Breast epithelium (tissue), 4 donors: ENCODE results near the gene ABCA13. TPM values are rescaled to one million over a fixed set of nuclear protein-coding genes. Genes with fewer than 3 reads are reported as not detected.

Source experiments
- DNase-seq, 2 donors: peaks; one replicate each; pipeline ENCODE4 v3.0.0-alpha.2; 2019; ENCODE audit warnings: low spot score in 2 of 2
- H3K27ac ChIP-seq, 2 donors: fragments of 200-600 bp; sonication (generic) in 1 of 2; one replicate each; pipeline ENCODE4 v1.5.1; 2016 to 2019; ENCODE audit warnings: mild to moderate bottlenecking in 1 of 2
- H3K27me3 ChIP-seq, 2 donors: fragments of 200-600 bp; sonication (generic) in 1 of 2; one replicate each; pipeline versions ENCODE4 v1.5.1 to v1.6.0; 2017 to 2019; ENCODE audit warnings: control low read depth in 1 of 2, mild to moderate bottlenecking in 1 of 2
- H3K36me3 ChIP-seq: fragments of 200-600 bp; one replicate; pipeline ENCODE4 v1.5.1; 2019
- H3K4me1 ChIP-seq, 2 donors: fragments of 200-600 bp; sonication (generic); one replicate each; pipeline ENCODE4 v1.5.1; 2016 to 2019; ENCODE audit warnings: control low read depth in 1 of 2
- H3K4me3 ChIP-seq, 3 donors: fragments of 200-600 bp; sonication (generic); 1 replicate in 2 of 3; 2 replicates in 1 of 3; pipeline ENCODE4 v1.5.1; 2016 to 2019; ENCODE audit warnings: mild to moderate bottlenecking in 3 of 3, moderate library complexity in 2 of 3
- H3K9me3 ChIP-seq, 2 donors: fragments of 200-600 bp; sonication (generic) in 1 of 2; one replicate each; pipeline ENCODE4 v1.5.1; 2016 to 2019; ENCODE audit warnings: control low read depth in 1 of 2
- POLR2A ChIP-seq: fragments of 450-650 bp; IDR thresholded peaks from one replicate; pipeline ENCODE4 v1.6.1; 2016; ENCODE audit warnings: antibody characterized with exemption, mild to moderate bottlenecking, moderate library complexity
- POLR2AphosphoS5 ChIP-seq, 3 donors: sonication (generic); formaldehyde crosslinking; IDR thresholded peaks; one replicate each; pipeline ENCODE4 v1.6.1; 2017; ENCODE audit warnings: antibody characterized with exemption in 3 of 3
- intact Hi-C: fragments of 100-400 bp; cut with DNase I; formaldehyde crosslinking; loops from one replicate; pipeline ENCODE4 v1.15.1; 2023; ENCODE audit warnings: low total_unique reads
- total RNA-seq, 3 donors: library from RNA; depleted of rRNA; stranded (reverse); fragments of >200 nt; gene quantifications; one replicate each; pipeline ENCODE4 v1.1.0, GENCODE V29; 2016
- TF ChIP-seq, protein P1 (sequence below), 3 donors: fragments of 450-650 bp; IDR thresholded peaks; one replicate each; pipeline ENCODE4 v1.5.1; 2016 to 2017; ENCODE audit warnings: antibody characterized with exemption in 3 of 3, mild to moderate bottlenecking in 3 of 3, moderate library complexity in 3 of 3

The ABCA13 gene
- total RNA-seq, 3 donors from 2014 or later = under 0.01 to 0.29 (median under 0.01) TPM

DNA sequence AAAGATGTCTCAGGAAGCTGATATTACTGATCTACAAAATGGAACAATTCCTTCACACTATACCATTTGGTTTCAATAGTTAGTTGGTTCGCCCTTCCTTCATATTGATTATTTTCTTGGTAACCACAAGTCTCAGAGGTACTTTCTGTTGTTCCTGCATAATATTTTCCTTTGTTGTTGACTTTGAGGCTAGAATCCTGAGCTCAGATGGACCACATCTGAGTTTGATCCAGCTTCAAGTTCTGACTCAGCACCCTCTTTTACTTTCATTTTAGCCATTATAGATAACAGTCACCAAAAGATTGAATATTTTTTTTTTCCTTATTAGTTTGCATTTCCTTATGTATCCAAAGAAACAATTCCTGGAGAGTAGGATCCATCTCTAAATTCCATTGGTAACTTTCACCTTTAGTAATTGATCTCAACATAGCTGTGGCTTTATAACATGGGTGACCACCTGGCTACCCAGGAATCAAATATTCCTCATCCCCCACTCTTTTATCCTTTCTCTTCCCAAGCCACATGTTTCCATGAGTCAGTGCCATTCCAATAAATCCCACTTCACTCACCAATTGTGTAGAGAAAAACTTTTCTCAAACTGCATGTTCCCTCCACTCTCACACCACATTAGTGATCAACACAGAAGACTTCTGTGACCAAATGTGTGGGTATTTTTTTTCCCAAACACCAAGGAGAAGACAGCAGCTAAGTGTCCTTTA, 9.7 kb upstream of the ABCA13 start:
- H3K4me1 ChIP-seq = no peaks in the 10 kb centered on the region
- no peaks in the 10 kb centered on the region for H3K27me3 ChIP-seq
- no peak overlapping the region for H3K27ac ChIP-seq
- no peak for TF ChIP-seq POLR2AphosphoS5 (IDR thresholded peaks at IDR 0.05)
- no peak for TF ChIP-seq POLR2A
- TF ChIP-seq, protein P1, sequence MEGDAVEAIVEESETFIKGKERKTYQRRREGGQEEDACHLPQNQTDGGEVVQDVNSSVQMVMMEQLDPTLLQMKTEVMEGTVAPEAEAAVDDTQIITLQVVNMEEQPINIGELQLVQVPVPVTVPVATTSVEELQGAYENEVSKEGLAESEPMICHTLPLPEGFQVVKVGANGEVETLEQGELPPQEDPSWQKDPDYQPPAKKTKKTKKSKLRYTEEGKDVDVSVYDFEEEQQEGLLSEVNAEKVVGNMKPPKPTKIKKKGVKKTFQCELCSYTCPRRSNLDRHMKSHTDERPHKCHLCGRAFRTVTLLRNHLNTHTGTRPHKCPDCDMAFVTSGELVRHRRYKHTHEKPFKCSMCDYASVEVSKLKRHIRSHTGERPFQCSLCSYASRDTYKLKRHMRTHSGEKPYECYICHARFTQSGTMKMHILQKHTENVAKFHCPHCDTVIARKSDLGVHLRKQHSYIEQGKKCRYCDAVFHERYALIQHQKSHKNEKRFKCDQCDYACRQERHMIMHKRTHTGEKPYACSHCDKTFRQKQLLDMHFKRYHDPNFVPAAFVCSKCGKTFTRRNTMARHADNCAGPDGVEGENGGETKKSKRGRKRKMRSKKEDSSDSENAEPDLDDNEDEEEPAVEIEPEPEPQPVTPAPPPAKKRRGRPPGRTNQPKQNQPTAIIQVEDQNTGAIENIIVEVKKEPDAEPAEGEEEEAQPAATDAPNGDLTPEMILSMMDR (IDR thresholded peaks at IDR 0.05) = no peak
- no peak overlapping the region for H3K4me3 ChIP-seq
- no peaks in the 10 kb centered on the region for H3K36me3 ChIP-seq
- DNase-seq = no peak
- H3K9me3 ChIP-seq = peaks cover 0 to 5% of the 10 kb centered on the region in 2 donors
- intact Hi-C loops = no loop called here

DNA sequence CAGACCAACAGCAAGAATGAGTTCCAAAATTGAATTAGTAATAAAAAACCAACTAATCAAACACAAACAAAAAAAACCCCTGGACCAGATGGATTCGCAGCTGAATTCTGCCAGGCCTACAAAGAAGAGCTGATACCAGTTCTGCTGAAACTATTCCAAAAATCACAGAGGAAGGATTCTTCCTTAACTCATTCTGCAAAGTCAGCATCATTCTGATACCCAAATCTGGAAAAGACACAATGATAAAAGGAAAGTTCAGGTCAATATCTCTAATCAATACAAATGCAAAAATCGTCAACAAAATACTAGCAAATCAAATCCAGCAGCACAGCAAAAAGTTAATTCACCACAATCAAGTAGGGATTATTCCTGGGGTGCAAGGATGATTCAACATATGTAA, 6.1 kb upstream of the ABCA13 start:
- no peak overlapping the region for H3K4me3 ChIP-seq

DNA sequence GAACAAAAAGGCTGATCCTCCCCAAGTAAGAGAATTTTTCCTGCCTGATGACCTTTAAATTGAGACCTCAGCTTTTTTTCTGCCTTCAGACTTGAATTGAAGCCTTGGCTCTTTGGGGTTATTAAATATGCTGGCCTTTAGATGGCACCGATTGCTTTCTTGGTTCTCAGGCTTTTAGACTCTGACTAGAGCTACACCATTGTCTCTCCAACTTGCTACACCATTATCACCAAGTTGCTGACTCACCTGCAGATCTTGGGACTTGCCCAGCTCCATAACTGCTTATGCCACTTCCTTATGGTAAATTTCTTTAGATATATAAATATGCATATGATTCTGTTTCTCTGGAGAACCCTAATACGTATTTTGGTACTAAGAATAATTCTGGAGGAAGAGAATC, 3.1 kb upstream of the ABCA13 start:
- Histone ChIP-seq H3K36me3 (no peaks in the 10 kb centered on the region), H3K4me1 (no peaks in the 10 kb centered on the region), H3K27ac (no peak overlapping the region), H3K4me3 (no peak overlapping the region), H3K9me3 (no peaks in the 10 kb centered on the region), H3K27me3 (no peaks in the 10 kb centered on the region)
- intact Hi-C loops = no loop called here
- TF ChIP-seq POLR2AphosphoS5 (IDR thresholded peaks at IDR 0.05) = no peak
- TF ChIP-seq POLR2A = no peak
- TF ChIP-seq, protein P1 (IDR thresholded peaks at IDR 0.05) = no peak
- DNase-seq = no peak

More for the DNA sequence above, 6.1 kb upstream of the ABCA13 start:
- H3K36me3 ChIP-seq = no peaks in the 10 kb centered on the region
- TF ChIP-seq, protein P1 (IDR thresholded peaks at IDR 0.05) = no peak
- no peak for TF ChIP-seq POLR2AphosphoS5 (IDR thresholded peaks at IDR 0.05)
- no peak for TF ChIP-seq POLR2A
- DNase-seq = no peak
- intact Hi-C loops = no loop called here
- H3K4me1 ChIP-seq = no peaks in the 10 kb centered on the region
- peaks cover 0 to 5% of the 10 kb centered on the region in 2 donors for H3K9me3 ChIP-seq
- H3K27me3 ChIP-seq = no peaks in the 10 kb centered on the region
- H3K27ac ChIP-seq = no peak overlapping the region

DNA sequence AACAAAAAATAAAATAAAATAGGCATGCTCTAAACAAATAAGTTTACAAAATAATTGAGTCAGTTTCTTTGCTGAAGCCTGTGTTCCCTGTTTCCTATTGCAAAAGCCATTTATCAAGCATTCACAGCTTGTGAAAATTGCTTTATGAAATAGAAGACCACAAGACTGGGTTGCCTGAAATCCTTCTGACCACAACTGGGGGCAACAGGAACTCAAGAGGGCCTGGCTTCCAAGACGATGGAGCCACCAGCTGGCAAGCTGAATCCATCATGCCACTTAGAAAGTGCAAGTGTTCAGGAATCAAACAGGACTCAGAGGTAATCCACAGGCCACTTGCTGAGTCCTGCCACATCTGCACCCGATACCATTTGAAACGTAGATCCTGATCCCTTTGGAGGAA, 752 bp upstream of the ABCA13 start:
- Histone ChIP-seq H3K36me3 (no peaks in the 10 kb centered on the region), H3K27ac (no peak overlapping the region), H3K4me3 (no peak overlapping the region), H3K4me1 (no peaks in the 10 kb centered on the region), H3K27me3 (no peaks in the 10 kb centered on the region), H3K9me3 (no peaks in the 10 kb centered on the region)
- no peak for DNase-seq
- intact Hi-C loops = no loop called here
- TF ChIP-seq POLR2AphosphoS5 (IDR thresholded peaks at IDR 0.05) = no peak

DNA sequence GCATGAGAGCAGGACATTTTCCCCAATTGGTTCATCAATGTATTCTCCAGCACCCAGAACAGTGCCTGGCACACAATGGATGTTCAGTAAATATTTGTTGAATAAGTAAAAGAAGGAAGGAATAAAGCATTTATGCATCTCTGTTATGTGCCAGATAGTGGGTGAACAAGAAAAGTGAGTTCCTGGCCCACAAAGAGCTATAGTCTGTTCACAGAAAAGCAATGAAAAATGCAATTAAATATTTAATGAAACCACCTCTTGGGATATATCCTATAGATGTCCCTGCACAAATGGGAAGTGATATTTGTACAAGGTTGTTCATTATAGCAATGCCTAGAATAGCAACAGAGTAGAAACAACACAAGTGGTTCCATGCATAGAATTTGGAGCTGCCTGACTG, 2.1 kb downstream of the ABCA13 start:
- Histone ChIP-seq H3K27ac (no peak overlapping the region), H3K36me3 (no peaks in the 10 kb centered on the region), H3K27me3 (no peaks in the 10 kb centered on the region), H3K9me3 (no peaks in the 10 kb centered on the region), H3K4me3 (no peak overlapping the region), H3K4me1 (no peaks in the 10 kb centered on the region)
- DNase-seq = no peak
- TF ChIP-seq, protein P1 (IDR thresholded peaks at IDR 0.05) = no peak
- TF ChIP-seq POLR2A (no peak), POLR2AphosphoS5 (IDR thresholded peaks at IDR 0.05) (no peak)
- intact Hi-C loops = no loop called here
